ENCODE results near the gene PVR. TPM values are rescaled to one million over a fixed set of nuclear protein-coding genes. Genes with fewer than 3 reads are reported as not detected.
A peak's percentile ranks its signal among the peaks of the same experiment; 100 is the strongest.

The PVR gene
- total RNA-seq, 2 experiments from 2014 or later = not detected

- no TSS peak for BruUV-seq (replicated peaks)
- Histone ChIP-seq H3K27ac (ENCODE audit: low read depth, low read length, poor library complexity, severe bottlenecking) (no peak overlapping the region), H4K20me1 (ENCODE audit: insufficient read depth, low read length) (no peaks in the 10 kb centered on the region), H3K4me2 (ENCODE audit: low read length) (peak overlapping the region; percentile 28), H3K79me2 (ENCODE audit: insufficient read depth, low read depth, low read length) (no peaks in the 10 kb centered on the region), H3K9me2 (ENCODE audit: insufficient read depth, low read length) (no peaks in the 10 kb centered on the region), H3K36me3 (ENCODE audit: insufficient read depth, low read length) (no peaks in the 10 kb centered on the region), H3K4me3 (ENCODE audit: low read depth, low read length, poor library complexity, severe bottlenecking) (no peak overlapping the region), H3K9me3 (ENCODE audit: low read length) (no peaks in the 10 kb centered on the region), H3K4me1 (ENCODE audit: insufficient read depth, low read length, poor library complexity, severe bottlenecking) (peaks cover 6% of the 10 kb centered on the region), H2AFZ (ENCODE audit: low read length) (no peak overlapping the region)
- TF ChIP-seq EZH2phosphoT487 (IDR thresholded peaks at IDR 0.05; ENCODE audit: borderline replicate concordance, low read depth, low read length) = no peak
- TF ChIP-seq CTCF (conservative IDR thresholded peaks at IDR 0.05; ENCODE audit: low read length) = peak; percentile 86
- CTCF ChIA-PET (ENCODE audit: unreplicated experiment) = interaction anchor here (1.0 to 1.1 kb wide), 2 partner anchors 9 to 192 kb away, joined by 3 read pairs; partner anchors contain the start of gene NECTIN2
- DNase-seq (ENCODE audit: low spot score) = peak; percentile 88
- POLR2A ChIA-PET = interaction anchor here (0.6 kb wide), 1 partner anchor 175 kb away, joined by 3 read pairs; no protein-coding TSS in a partner anchor
- intact Hi-C loops (cut with micrococcal nuclease; ENCODE audit: unreplicated experiment) = no loop called here
These were observed 10.5 kb downstream of the PVR start for GRCh38 chr19:44653977-44654774.

- Histone ChIP-seq H3K4me2 (ENCODE audit: low read length) (no peak overlapping the region), H3K9me3 (ENCODE audit: low read length) (no peaks in the 10 kb centered on the region), H3K36me3 (ENCODE audit: insufficient read depth, low read length) (no peaks in the 10 kb centered on the region), H3K4me3 (ENCODE audit: low read depth, low read length, poor library complexity, severe bottlenecking) (no peak overlapping the region), H3K79me2 (ENCODE audit: insufficient read depth, low read depth, low read length) (no peaks in the 10 kb centered on the region), H3K9me2 (ENCODE audit: insufficient read depth, low read length) (no peaks in the 10 kb centered on the region), H3K4me1 (ENCODE audit: insufficient read depth, low read length, poor library complexity, severe bottlenecking) (peaks cover 6% of the 10 kb centered on the region), H2AFZ (ENCODE audit: low read length) (no peak overlapping the region), H3K27ac (ENCODE audit: low read depth, low read length, poor library complexity, severe bottlenecking) (no peak overlapping the region), H4K20me1 (ENCODE audit: insufficient read depth, low read length) (no peaks in the 10 kb centered on the region)
- ChIA-PET CTCF (ENCODE audit: unreplicated experiment) (interaction anchor here (0.5 kb wide), 1 partner anchor 133 kb away, joined by 3 read pairs; no protein-coding TSS in a partner anchor), POLR2A (no interaction called here)
- BruUV-seq (replicated peaks) = no TSS peak
- TF ChIP-seq EZH2phosphoT487 (IDR thresholded peaks at IDR 0.05; ENCODE audit: borderline replicate concordance, low read depth, low read length) (no peak), CTCF (conservative IDR thresholded peaks at IDR 0.05; ENCODE audit: low read length) (peak; percentile 91)
- peak; percentile 68 for DNase-seq (ENCODE audit: low spot score)
- intact Hi-C loops (cut with micrococcal nuclease; ENCODE audit: unreplicated experiment) = loop anchor here (1.0 kb wide), 1 partner anchor 86 kb away; no protein-coding TSS in a partner anchor
These were observed 13.7 kb downstream of the PVR start for GRCh38 chr19:44657211-44657921.
